K562 (cell line): ENCODE data around the gene CRYZL1. TPM values are rescaled to one million over a fixed set of nuclear protein-coding genes. Genes with fewer than 3 reads are reported as not detected.

Source experiments
- GATA2 ChIP-seq: sonication (generic); formaldehyde crosslinking; IDR thresholded peaks from 2 replicates; pipeline ENCODE4 v1.4.0; 2020; ENCODE audit warnings: mild to moderate bottlenecking, missing genetic modification reagents
- NFIC ChIP-seq: fragments of 450-650 bp; IDR thresholded peaks from 2 replicates; pipeline ENCODE4 v1.6.1; 2017; ENCODE audit warnings: mild to moderate bottlenecking, inconsistent platforms
- SAP30 ChIP-seq: fragments of 200-600 bp; sonication (generic); IDR thresholded peaks from 2 replicates; pipeline ENCODE4 v1.6.1; 2012; ENCODE audit warnings: borderline replicate concordance, low read depth, mild to moderate bottlenecking, moderate library complexity, low read length, control low read depth, inconsistent platforms; ENCODE audit not compliant: insufficient read depth, poor library complexity, severe bottlenecking
- SRF ChIP-seq, 2 experiments: fragments of 250-450, 450-650 bp in 1 of 2; sonication (Bioruptor Pico) in 1 of 2; sonication (generic) in 1 of 2; formaldehyde crosslinking; IDR thresholded peaks; 2 replicates each; pipeline versions ENCODE4 v1.5.0 to v1.5.1; 2020 to 2022; ENCODE audit warnings: mild to moderate bottlenecking in 1 of 2, missing genetic modification reagents in 1 of 2
- THRA ChIP-seq: fragments of 450-650 bp; IDR thresholded peaks from 2 replicates; pipeline ENCODE4 v1.6.1; 2017; ENCODE audit warnings: mild to moderate bottlenecking, moderate library complexity
- UBTF ChIP-seq, 2 experiments: IDR thresholded peaks; 2 replicates each; pipeline ENCODE4 v1.6.1; 2012; ENCODE audit warnings: improper control_type of control experiment in 2 of 2, low read depth in 2 of 2, low read length in 2 of 2, borderline replicate concordance in 1 of 2
- ZNF318 ChIP-seq, 2 experiments: fragments of 450-650 bp; IDR thresholded peaks; 2 replicates each; pipeline ENCODE4 v1.6.1; 2016; ENCODE audit warnings: mild to moderate bottlenecking in 2 of 2, borderline replicate concordance in 1 of 2, low read depth in 1 of 2, moderate library complexity in 1 of 2
- ZNF740 ChIP-seq, 3 experiments: fragments of 200-800 bp in 1 of 3; sonication (Bioruptor generic) in 1 of 3; sonication (generic) in 1 of 3; formaldehyde crosslinking in 1 of 3; IDR thresholded peaks; 2 replicates each; pipeline versions ENCODE4 v1.6.1 to v1.8.0; 2016 to 2022; ENCODE audit warnings: mild to moderate bottlenecking in 2 of 3, missing compliant biosample characterization in 2 of 3, missing genetic modification characterization in 2 of 3, missing genetic modification reagents in 1 of 3
- polyA plus RNA-seq, 8 experiments: library from polyadenylated mRNA; depleted of rRNA in 4 of 8; stranded (reverse) in 5 of 8; unstranded in 3 of 8; fragments of >200 nt; fragmentation: Nextera tagmentation in 2 of 8; fragmentation: Illumina TruSeq in 1 of 8; extraction: Ambion mirVana in 2 of 8; extraction: Trizol in 1 of 8; gene quantifications; 2 replicates each; pipeline versions ENCODE4 v1.2.1 to v1.2.3, GENCODE V29; 2011 to 2014; ENCODE audit warnings: inconsistent platforms in 1 of 8, missing spikeins in 1 of 8
- total RNA-seq, 7 experiments: library from RNA; depleted of rRNA in 6 of 7; stranded (reverse); fragments of >200 nt in 6 of 7; fragmentation: Illumina TruSeq in 2 of 7; extraction: Trizol in 2 of 7; gene quantifications; 2 replicates each; pipeline versions ENCODE4 v1.2.1 to v1.2.3, GENCODE V29; 2011 to 2021; ENCODE audit warnings: low replicate concordance in 1 of 7

Gene CRYZL1
- total and polyA plus RNA-seq, 9 of the 15 experiments (the other 6 are each of a cell fraction or from before 2014, with no cell fraction given), result 19.9 to 98.2 (median 39.2) TPM

- TF ChIP-seq ZNF318 (IDR thresholded peaks at IDR 0.05; ENCODE audit: borderline replicate concordance in 1 of 2, low read depth in 1 of 2) (peak in 1 of 2 experiments; percentile 16; a peak in 1 of 4 replicates), SRF (CRISPR knock-in tag; IDR thresholded peaks at IDR 0.05) (peak in 1 of 2 experiments; percentile 31; a peak in 1 of 4 replicates), SAP30 (peak; percentile 43), ZNF740 (CRISPR knock-in tag; IDR thresholded peaks at IDR 0.05) (peak; percentile 72; the same call in 1 of the 2 replicates), ZNF740 (tag; IDR thresholded peaks at IDR 0.05) (no peak), UBTF (IDR thresholded peaks at IDR 0.05; ENCODE audit: borderline replicate concordance in 1 of 2, low read depth in 2 of 2, low read length in 2 of 2) (0 out of 4 replicates have a peak, but pooled peaks of 1 of the 2 experiments have one; percentile 25), THRA (no peak), GATA2 (CRISPR knock-in tag) (peak; percentile 100), NFIC (peak; percentile 20; the same call in 1 of the 2 replicates)
These were observed 720 bp upstream of the CRYZL1 start, which contains the start of gene ITSN1 (continued) for GRCh38 chr21:33642027-33642895.
